ENCODE measurements around the gene TBC1D5.
"Not testable (repeated sequence)": the region's sequence is repeated elsewhere in the genome, so short reads cannot be mapped to it uniquely, and the experiment has no call there.

TBC1D5 gene

DNA sequence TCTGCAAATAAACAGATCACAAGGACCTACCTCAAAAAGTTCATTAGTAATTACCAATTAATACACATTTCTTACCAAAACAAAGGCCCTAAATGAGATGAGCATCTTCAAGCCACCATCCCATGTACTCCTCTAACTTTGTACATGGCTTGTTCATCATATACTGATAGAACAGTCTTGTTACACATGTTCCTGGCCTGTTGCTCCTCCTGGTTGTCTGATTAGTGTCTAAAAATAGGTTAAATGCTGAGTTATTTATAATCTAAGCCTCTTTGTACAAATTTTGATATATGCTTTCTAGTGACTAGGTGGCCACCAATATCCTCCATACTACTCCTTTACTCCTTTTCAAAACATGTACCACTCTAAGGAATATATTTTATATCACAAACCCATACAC lies 25.0 kb downstream of the TBC1D5 start:
- DNase-seq (ENCODE audit: low read depth, low spot score): no peak
- H3K4me3 ChIP-seq (ENCODE audit: low read depth, low read length): no peak overlapping the region
- TF ChIP-seq, protein P1, sequence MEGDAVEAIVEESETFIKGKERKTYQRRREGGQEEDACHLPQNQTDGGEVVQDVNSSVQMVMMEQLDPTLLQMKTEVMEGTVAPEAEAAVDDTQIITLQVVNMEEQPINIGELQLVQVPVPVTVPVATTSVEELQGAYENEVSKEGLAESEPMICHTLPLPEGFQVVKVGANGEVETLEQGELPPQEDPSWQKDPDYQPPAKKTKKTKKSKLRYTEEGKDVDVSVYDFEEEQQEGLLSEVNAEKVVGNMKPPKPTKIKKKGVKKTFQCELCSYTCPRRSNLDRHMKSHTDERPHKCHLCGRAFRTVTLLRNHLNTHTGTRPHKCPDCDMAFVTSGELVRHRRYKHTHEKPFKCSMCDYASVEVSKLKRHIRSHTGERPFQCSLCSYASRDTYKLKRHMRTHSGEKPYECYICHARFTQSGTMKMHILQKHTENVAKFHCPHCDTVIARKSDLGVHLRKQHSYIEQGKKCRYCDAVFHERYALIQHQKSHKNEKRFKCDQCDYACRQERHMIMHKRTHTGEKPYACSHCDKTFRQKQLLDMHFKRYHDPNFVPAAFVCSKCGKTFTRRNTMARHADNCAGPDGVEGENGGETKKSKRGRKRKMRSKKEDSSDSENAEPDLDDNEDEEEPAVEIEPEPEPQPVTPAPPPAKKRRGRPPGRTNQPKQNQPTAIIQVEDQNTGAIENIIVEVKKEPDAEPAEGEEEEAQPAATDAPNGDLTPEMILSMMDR (IDR thresholded peaks at IDR 0.05; ENCODE audit: low read depth, low read length): no peak
- in situ Hi-C loops (cut with HindIII; ENCODE audit: low sequenced_read_pairs): no loop called here

DNA sequence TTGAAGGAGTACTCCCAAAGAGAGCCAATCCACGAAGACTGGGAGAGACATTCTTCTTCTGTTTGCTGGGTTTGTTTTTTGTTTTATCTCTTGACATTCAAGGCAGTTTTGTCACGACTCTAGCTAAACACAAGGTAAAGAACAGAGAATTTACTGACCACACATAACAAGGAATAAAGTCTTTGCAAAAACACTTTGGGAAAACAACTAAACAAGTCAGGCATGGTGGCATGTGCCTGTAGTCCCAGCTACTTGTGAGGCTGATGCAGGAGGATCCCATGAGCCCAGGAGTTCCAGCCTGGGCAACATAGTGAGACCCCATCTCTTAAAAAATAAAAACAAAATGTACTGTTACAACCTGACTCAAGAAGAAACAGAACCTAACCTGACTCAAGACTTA lies 28.0 kb downstream of the TBC1D5 start:
- in situ Hi-C loops (cut with HindIII; ENCODE audit: low sequenced_read_pairs): no loop called here
- TF ChIP-seq, protein P1 (IDR thresholded peaks at IDR 0.05; ENCODE audit: low read depth, low read length): no peak
- DNase-seq (ENCODE audit: low read depth, low spot score): no peak
- H3K4me3 ChIP-seq (ENCODE audit: low read depth, low read length): no peak overlapping the region

DNA sequence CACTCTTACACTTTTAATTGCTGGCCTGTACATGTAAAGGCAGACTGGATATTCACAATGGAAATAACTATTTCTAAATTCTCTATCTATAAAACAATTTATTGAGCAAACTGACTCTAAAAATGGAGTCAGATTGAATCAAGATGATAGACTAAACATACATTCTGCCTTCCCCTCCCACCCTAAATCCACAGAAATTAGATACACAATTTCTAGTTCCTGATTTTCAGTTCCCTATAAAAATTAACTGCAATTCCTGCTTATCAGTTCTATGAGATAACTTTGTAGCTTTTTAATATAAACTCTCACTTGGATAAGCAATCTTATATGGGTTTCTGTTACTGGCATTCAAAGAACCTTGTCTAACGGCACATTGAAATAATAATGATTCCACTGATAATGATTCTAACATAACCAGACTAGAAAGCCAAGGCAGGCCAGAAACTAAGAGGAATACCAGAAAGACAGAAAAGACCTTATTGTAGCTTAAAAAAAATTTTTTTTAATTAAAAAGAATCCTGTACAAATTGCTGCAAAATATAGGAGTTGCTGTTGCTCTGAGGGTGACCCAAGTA lies 33.1 kb downstream of the TBC1D5 start:
- no peak overlapping the region for H3K4me3 ChIP-seq (ENCODE audit: low read depth, low read length)
- DNase-seq (ENCODE audit: low read depth, low spot score): no peak
- in situ Hi-C loops (cut with HindIII; ENCODE audit: low sequenced_read_pairs): no loop called here
- TF ChIP-seq, protein P1 (IDR thresholded peaks at IDR 0.05; ENCODE audit: low read depth, low read length): no peak

DNA sequence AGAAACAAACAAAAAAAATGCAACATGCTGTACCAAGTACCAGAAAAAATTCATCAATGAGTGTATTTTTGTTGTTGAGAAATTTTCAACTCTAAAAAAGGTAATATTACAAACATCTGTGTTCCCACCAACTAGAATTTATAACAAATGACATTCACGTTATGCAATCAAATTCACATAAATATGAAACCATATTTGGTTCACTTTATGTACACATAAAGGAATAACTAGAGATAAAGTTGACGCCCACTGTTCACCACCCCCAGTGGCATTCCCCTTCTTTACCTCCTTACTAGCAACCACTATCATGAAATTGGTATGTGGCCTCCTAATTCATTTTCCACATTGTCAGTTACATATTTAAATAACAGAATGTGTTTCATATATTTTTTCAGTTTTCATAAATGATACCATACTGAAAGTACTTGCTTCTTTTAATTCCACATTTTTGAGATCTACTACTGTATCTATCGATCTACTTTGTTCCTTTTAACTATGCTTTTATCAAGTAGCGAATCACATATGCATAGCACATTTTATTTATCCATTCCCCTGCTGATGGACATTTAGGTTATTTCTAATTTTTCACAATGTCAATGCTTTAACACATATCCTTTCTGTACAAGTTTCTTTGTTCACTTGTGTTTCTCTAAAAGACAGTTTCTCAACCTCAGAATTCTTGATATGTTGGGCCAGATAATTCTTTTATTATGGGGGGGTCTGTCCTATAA lies 34.5 kb downstream of the TBC1D5 start:
- TF ChIP-seq, protein P1 (IDR thresholded peaks at IDR 0.05; ENCODE audit: low read depth, low read length): no peak
- no peak for DNase-seq (ENCODE audit: low read depth, low spot score)
- no peak overlapping the region for H3K4me3 ChIP-seq (ENCODE audit: low read depth, low read length)
- in situ Hi-C loops (cut with HindIII; ENCODE audit: low sequenced_read_pairs): no loop called here

DNA sequence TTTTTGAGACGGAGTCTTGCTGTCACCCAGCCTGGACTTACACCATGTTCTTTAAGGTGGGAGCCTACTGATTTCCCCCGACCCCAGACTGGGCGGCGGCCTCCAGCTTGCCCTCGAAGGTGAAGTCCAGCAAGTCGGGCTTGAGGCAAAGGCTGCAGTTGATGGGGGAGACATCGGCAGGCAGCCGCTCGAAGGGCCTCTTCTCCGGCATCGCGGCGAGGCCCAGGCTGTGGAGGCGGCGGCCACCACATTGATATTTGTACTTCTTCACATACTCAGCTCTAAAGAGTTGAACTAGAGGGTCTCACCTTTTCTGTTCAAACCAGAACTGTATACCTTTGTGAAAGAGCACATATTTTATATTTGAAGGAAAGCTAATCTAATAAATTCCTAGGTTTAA lies 36.4 kb downstream of the TBC1D5 start:
- in situ Hi-C loops (cut with HindIII; ENCODE audit: low sequenced_read_pairs); DNase-seq (ENCODE audit: low read depth, low spot score); H3K4me3 ChIP-seq (ENCODE audit: low read depth, low read length): not testable (repeated sequence)

DNA sequence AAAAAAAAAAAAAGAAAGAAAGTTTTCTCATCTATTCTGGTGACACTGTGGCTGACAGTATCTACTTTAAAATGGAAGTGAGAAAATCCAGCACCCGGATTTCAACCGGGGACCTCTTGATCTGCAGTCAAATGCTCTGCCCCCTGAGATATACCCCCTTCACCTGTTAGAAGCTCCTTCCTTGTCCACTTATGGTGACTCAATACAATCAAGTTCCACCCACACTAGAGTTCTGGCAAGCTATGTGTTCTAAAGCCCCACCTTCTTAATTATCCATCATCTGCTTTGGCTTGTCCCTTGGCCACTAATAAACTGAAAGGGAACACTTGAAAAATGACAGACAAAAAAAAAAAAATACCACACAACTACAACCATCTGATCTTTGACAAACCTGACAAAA lies 42.6 kb downstream of the TBC1D5 start:
- in situ Hi-C loops (cut with HindIII; ENCODE audit: low sequenced_read_pairs); DNase-seq (ENCODE audit: low read depth, low spot score); H3K4me3 ChIP-seq (ENCODE audit: low read depth, low read length): not testable (repeated sequence)

DNA sequence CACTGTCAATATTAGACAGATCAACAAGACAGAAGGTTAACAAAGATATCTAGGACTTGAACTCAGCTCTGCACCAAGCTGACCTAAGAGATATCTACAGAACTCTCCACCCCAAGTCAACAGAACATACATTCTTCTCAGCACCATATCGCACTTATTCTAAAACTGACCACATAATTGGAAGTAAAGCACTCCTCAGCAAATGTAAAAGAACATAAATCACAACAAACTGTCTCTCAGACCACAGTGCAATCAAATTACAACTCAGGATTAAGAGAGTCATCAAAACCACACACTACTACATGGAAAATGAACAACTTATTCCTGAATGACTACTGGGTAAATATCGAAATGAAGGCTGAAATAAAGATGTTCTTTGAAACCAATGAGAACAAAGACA lies 46.8 kb downstream of the TBC1D5 start:
- H3K4me3 ChIP-seq (ENCODE audit: low read depth, low read length); DNase-seq (ENCODE audit: low read depth, low spot score); in situ Hi-C loops (cut with HindIII; ENCODE audit: low sequenced_read_pairs): not testable (repeated sequence)

DNA sequence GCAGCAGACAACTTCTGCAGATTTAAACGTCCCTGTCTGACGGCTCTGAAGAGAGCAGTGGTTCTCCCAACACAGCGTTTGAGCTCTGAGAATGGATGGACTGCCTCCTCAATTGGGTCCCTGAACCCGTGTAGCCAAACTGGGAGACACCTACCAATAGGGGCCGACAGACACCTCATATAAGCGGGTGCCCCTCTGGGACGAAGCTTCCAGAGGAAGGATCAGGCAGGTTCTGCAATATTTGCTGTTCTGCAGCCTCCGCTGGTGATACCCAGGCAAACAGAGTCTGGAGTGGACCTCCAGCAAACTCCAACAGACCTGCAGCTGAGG lies 48.8 kb downstream of the TBC1D5 start:
- H3K4me3 ChIP-seq (ENCODE audit: low read depth, low read length); DNase-seq (ENCODE audit: low read depth, low spot score); in situ Hi-C loops (cut with HindIII; ENCODE audit: low sequenced_read_pairs): not testable (repeated sequence)

DNA sequence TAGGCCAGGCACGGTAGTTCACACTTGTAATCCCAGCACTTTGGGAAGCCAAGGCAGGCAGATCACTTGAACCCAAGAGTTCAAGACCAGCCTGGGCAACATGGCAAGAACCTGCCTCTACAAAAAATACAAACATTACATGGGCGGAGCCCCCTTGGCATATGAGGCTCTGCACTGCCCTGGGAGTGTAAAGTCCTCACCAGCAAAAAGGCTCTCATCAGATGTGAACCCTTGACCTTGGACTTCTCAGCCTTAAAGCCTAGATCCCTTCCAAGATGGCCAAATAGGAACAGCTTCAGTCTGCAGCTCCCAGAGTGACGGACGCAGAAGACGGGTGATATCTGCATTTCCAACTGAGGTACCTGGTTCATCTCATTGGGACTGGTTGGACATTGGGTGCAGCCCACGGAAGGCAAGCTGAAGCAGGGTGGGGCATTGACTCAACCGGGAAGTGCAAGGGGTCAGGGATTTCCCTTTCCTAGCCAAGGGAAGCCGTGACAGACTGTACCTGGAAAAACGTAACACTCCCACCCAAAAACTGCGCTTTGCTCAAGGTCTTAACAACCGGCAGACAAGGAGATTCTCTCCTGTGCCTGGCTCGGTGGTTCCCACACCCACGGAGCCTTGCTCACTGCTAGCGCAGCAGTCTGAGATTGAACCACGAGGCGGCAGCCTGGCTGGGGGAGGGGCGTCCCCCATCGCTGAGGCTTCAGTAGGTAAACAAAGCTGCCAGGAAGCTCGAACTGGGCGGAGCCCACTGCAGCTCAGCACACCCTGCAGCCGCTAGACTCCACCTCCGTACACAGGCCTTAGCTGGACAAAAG lies 49.4 kb downstream of the TBC1D5 start:
- in situ Hi-C loops (cut with HindIII; ENCODE audit: low sequenced_read_pairs); DNase-seq (ENCODE audit: low read depth, low spot score); H3K4me3 ChIP-seq (ENCODE audit: low read depth, low read length): not testable (repeated sequence)
